SH-SY5Y (cell line): ENCODE data around the gene PHLDA3.

ENCODE experiments used
- GATA2 ChIP-seq: IDR thresholded peaks from 2 replicates; pipeline ENCODE4 v1.6.1; 2011; ENCODE audit warnings: mild to moderate bottlenecking, low read depth, low read length
- GATA3 ChIP-seq: IDR thresholded peaks from 2 replicates; pipeline ENCODE4 v1.6.1; 2011; ENCODE audit warnings: low read depth, mild to moderate bottlenecking, low read length, moderate library complexity

- no peak for TF ChIP-seq GATA2
- no peak for TF ChIP-seq GATA3
Observed at GRCh38 chr1:201515062-201515750, 46.2 kb upstream of the PHLDA3 start.
